ENCODE measurements around the gene FAHD1. TPM values are rescaled to one million over a fixed set of nuclear protein-coding genes. Genes with fewer than 3 reads are reported as not detected.

The FAHD1 gene
- 76.4 and 86.2 TPM in 2 replicates for total RNA-seq

GRCh38 chr16:1826691-1827573 lies at the start of gene FAHD1, which contains the start of gene HAGH:
Gene FAHD1 (plus strand): TSS chr16:1827206. CDS start chr16:1827239, 33 bp downstream.
Gene HAGH (minus strand): TSS chr16:1826825. CDS start chr16:1826787, 38 bp downstream.

GRCh38 chr16:1782408-1783264 lies 44.4 kb upstream of the FAHD1 start, which contains the start of the genes NUBP2 and SPSB3:
Gene NUBP2 (plus strand): TSS chr16:1782960. CDS start chr16:1783021, 61 bp downstream.
Gene SPSB3 (minus strand): TSS chr16:1782571. CDS start chr16:1781483, 1,088 bp downstream.

GRCh38 chr16:1793578-1794220 lies 33.3 kb upstream of the FAHD1 start, which contains the start of gene IGFALS:
Gene IGFALS (minus strand): TSS chr16:1793705. CDS start chr16:1793652, 53 bp downstream.

GRCh38 chr16:1871974-1872635 lies 45.1 kb downstream of the FAHD1 start, which contains the start of gene MEIOB:
Gene MEIOB (minus strand): TSS chr16:1872164. CDS start chr16:1868175, 3,989 bp downstream.

Other genes with a start within 250 kb of the FAHD1 start
- 19.9 and 22.2 TPM in 2 replicates for gene IFT140, start 215.1 kb upstream of the FAHD1 start, total RNA-seq
- 19.9 and 20.0 TPM in 2 replicates for gene CRAMP1, start 214.8 kb upstream of the FAHD1 start, total RNA-seq
- gene JPT2, start 148.9 kb upstream of the FAHD1 start, total RNA-seq = 94.1 and 98.6 TPM in 2 replicates
- gene MAPK8IP3, start 121.0 kb upstream of the FAHD1 start, total RNA-seq = 52.2 and 62.4 TPM in 2 replicates
- 32.4 and 54.5 TPM in 2 replicates for gene NME3, start 55.7 kb upstream of the FAHD1 start, total RNA-seq
- 10.6 and 14.0 TPM in 2 replicates for gene EME2, start 54.4 kb upstream of the FAHD1 start, total RNA-seq
- 69.7 and 78.7 TPM in 2 replicates for gene MRPS34, start 54.1 kb upstream of the FAHD1 start, total RNA-seq
- 38.2 and 48.7 TPM in 2 replicates for gene SPSB3, start 44.6 kb upstream of the FAHD1 start, total RNA-seq
- gene NUBP2, start 44.2 kb upstream of the FAHD1 start, total RNA-seq = 90.8 and 92.0 TPM in 2 replicates
- not detected in 2 replicates for gene IGFALS, start 33.5 kb upstream of the FAHD1 start, total RNA-seq
- 50.9 and 62.7 TPM in 2 replicates for gene HAGH, start 381 bp upstream of the FAHD1 start, total RNA-seq
- gene MEIOB, start 45.0 kb downstream of the FAHD1 start, total RNA-seq = not detected in 2 replicates
- gene HS3ST6, start 91.2 kb downstream of the FAHD1 start, total RNA-seq = not detected in 2 replicates
- gene MSRB1, start 116.0 kb downstream of the FAHD1 start, total RNA-seq = 20.5 and 21.6 TPM in 2 replicates
- gene RPL3L, start 127.5 kb downstream of the FAHD1 start, total RNA-seq = not detected in 2 replicates
- gene NDUFB10, start 132.3 kb downstream of the FAHD1 start, total RNA-seq = 118 and 137 TPM in 2 replicates
- 2,303 and 3,069 TPM in 2 replicates for gene RPS2, start 137.6 kb downstream of the FAHD1 start, total RNA-seq
- gene RNF151, start 139.7 kb downstream of the FAHD1 start, total RNA-seq = not detected in 2 replicates
- gene TBL3, start 144.8 kb downstream of the FAHD1 start, total RNA-seq = 45.9 and 54.2 TPM in 2 replicates
- gene NOXO1, start 154.3 kb downstream of the FAHD1 start, total RNA-seq = 0.33 TPM in 1 of 2 replicates, not detected in the other
- 11.9 and 15.7 TPM in 2 replicates for gene GFER, start 157.0 kb downstream of the FAHD1 start, total RNA-seq
- 1.9 and 6.9 TPM in 2 replicates for gene SYNGR3, start 162.8 kb downstream of the FAHD1 start, total RNA-seq
- 29.7 and 33.1 TPM in 2 replicates for gene ZNF598, start 182.6 kb downstream of the FAHD1 start, total RNA-seq
- 0.98 and 1.1 TPM in 2 replicates for gene NPW, start 192.6 kb downstream of the FAHD1 start, total RNA-seq
- 40.5 and 82.0 TPM in 2 replicates for gene NHERF2, start 199.7 kb downstream of the FAHD1 start, total RNA-seq
- gene NTHL1, start 220.6 kb downstream of the FAHD1 start, total RNA-seq = 17.9 and 28.1 TPM in 2 replicates
- 67.1 and 86.9 TPM in 2 replicates for gene TSC2, start 220.8 kb downstream of the FAHD1 start, total RNA-seq